Astrocyte of the hippocampus (primary cell): ENCODE data around the gene MORC2.
A peak's percentile ranks its signal among the peaks of the same experiment; 100 is the strongest.

Experiments
- DNase-seq: peaks from one replicate; pipeline ENCODE4 v3.0.0; 2011; ENCODE audit warnings: low read depth, low spot score

MORC2 gene

DNA sequence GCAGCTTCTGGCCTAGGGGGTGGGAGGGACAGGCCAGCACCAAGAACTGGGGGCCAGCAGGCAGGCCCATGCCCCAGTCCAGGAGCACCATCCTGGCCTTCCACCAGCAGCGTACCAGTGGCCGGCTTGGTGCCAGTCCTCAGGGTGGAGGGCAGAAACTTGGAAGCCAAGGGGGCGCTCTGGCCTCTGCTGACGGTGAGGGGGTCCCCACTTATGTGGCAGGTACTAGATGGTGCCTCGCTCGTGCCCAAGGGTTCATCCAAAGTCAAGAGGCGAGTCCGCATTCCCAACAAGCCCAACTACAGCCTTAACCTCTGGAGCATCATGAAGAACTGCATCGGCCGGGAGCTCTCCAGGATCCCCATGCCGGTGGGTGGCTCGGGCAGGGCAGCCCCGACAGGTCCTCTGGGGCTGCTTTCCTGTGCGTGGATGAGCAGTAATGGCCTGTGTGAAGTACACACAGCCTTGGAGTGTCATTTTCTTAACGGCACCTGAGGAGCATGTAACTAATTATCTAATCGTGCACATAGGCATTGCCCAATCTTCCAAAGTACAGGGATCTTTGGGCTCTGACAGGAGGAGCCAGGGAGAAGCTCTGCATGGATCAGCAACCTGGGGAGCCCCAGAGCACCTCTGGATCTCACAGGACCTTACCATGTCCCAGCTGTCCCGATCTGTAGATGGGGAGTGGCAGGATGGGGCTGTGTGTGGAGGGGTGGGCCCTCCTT is 79.1 kb downstream of the MORC2 start:
- no peak for DNase-seq

DNA sequence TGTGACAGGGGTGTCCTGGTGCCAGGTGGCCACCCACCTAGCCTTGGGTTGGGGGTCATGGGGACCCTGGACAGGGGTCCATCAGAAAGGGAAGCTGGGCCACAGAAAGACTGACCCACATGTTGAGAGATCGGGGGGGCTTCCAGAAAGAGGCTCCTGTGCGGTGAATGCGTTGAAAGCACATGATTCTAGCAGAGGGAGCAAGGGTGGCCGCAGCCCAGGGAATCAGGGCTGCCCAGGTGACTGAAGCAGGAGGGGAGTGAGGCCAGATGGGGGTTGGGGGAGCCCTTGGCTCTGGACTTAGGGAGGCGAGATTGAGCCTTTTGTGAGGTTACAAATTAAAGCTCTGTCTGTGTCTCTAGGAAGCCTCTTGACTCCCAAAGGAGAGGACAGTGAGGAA is 80.7 kb downstream of the MORC2 start:
- DNase-seq = no peak

DNA sequence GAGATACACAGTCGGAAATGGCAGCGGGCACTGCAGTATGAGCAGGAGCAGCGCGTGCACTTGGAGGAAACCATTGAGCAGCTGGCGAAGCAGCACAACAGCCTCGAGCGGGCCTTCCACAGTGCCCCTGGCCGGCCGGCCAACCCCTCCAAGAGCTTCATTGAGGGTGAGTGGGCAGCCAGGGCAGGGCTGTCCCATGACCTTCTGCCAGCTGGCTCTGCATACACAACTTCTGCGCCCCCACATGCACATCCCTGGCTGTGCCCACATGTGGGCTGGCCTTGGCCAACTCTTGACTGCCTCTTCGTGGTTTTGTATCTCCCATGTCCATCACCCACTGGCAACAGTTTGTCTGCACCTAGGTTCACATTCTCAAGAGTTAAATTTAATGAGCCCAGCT is 81.1 kb downstream of the MORC2 start:
- no peak for DNase-seq

GRCh38 chr22:30885591-30885990 is 83.0 kb downstream of the MORC2 start:
- DNase-seq = no peak

DNA sequence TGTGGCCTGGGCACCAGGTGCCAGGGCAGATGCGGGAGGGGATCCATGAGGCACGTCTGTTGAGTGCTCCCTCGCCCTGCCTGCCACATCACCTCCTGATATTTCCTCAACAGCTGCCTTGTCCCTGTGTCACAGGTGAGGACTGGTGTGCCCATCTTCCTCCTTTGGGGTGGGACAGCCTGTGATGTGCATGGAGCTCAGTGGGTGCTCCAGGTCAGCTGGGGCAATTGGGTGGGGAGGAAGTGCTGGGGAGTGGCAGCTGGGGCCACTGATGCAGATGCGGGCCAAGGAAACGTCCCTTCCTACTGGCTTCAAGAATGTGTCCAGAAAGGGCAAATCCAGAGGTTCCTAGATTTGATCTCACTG is 83.6 kb downstream of the MORC2 start:
- DNase-seq = no peak

DNA sequence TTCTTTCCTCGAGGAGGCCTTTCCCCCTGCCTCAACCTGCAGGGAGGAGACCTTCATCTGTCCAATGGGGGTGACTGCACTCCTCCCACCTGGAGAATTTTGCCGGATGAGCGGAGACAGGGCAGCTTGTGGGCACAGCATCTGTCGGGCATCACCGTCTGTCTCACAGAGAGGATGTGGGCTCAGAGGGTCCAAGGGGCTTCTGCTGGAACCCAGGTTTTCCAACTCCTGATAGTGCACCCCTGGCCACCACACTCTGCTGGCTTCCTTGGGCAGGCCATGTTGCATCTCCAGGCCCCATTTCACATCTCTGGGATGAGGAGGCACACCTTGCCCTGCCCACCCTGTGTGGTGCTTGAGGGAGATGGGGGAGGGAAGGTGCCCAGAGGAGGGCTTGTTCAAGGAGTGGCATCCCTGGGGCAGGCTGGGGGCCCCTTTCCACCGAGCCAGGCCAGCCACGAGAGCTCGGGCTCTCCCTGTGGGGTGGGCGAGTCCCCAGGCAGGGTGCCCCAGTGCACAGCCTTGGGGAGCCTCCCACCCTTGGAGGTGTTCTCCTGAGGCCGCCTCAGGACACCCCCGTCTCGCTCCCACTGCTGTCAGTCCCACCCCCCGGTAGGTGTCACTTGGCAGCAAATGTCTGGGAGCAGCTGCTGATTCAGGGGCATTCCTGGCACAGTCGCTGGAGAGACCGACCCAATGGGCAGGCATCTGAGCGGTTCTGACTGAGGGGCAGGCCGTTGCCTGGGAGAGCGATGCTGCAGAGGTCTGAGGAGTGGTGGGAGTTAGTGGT is 84.2 kb downstream of the MORC2 start:
- no peak for DNase-seq

DNA sequence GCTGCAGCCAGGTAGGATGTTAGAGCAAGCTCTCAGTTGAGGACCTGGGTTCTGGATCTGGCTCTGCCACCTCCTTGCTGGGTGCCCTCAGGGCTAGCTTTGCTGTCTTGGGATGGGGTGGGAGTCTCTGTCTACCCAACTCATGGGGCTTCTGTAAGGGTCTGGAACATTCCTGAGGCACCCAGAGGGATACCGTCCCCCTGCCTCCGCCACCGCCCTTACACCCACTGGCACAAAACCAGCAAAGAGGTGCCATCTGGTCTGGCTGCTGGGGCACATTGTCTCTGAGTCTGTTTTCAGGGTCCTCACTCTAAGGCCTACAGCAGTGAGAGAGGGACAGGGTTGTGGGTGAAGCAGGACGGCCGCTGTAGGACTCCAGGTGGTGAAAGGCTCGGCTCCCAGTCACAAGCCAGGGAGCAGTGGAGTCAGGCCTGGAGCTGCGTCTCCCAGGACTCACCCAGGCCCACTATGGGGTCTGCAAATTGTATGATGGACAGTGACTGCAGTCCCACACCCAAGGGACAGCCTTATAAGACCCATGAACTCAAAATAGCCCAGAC is 84.9 kb downstream of the MORC2 start:
- DNase-seq = no peak

- DNase-seq = no peak
Observed at GRCh38 chr22:30882974-30883533, 85.5 kb downstream of the MORC2 start.

- DNase-seq = no peak
Observed at GRCh38 chr22:30882184-30882717, 86.3 kb downstream of the MORC2 start.

GRCh38 chr22:30881361-30882183 is 87.0 kb downstream of the MORC2 start:
- no peak for DNase-seq

DNA sequence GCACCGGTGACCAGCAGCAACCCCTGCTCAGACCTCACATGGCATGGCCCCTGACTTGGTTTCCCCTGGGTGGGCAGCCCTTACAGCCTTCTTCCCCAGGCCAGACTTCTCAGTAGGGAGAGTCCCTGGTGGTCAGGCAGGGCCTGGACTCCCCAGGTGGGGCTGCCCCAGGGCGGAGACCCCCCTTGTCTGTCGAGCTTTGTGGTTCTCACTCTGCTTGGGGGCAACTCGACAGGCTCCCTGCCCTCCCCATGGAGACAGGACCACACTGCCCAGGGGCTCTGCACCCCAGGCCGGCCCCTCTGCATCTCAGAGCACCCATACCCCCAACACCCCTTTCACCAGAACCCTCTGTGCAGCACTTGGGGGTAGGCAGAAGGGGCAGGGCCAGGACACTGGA is 87.7 kb downstream of the MORC2 start:
- DNase-seq = no peak

GRCh38 chr22:30880181-30880601 is 88.4 kb downstream of the MORC2 start:
- no peak for DNase-seq

GRCh38 chr22:30879415-30879797 is 89.2 kb downstream of the MORC2 start:
- no peak for DNase-seq

- no peak for DNase-seq
Observed at GRCh38 chr22:30878516-30879414, 89.8 kb downstream of the MORC2 start.

DNA sequence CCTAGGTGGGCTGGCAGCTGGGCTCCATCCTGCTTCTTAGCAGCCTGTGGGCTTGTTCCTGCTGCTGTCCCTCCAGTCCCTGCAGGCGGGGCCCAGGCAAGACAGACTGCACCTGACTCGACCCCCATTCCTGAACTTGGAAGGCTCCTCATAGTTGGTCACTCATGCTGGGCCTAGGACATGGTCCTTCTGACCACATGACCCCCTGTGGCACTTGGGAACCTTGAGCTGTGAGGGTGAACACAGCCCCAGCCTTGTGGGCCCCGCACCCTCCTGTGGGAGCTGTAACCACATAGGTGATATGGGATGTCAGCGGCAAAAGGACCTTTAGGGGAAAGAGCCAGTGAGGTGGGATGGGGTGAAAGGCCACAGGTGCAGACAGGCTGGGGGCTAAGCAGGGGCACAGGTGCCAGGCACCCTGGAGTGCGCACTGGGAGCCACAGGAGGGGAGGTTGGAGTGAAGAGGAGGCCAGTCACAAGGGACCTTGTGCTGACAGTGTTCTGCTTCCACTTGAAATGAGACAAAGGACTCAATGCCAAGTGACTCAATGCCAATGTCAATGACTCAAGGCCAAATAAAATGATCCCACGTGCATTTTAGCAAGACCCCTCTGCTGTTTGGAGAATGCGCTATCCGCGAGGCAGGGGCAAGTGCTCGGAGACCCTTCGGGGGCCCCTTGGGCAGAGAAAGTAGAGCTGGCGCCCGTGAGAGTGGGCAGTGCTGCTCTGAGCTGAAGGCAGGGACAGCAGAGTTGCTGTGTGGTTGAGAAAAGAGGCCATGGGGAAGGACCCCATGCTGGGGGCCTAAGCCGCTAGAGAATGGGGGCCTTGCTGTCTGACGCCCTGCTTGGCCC is 90.7 kb downstream of the MORC2 start:
- no peak for DNase-seq

- DNase-seq = peak; percentile 63
Observed at GRCh38 chr22:30876915-30877553, 91.5 kb downstream of the MORC2 start.

DNA sequence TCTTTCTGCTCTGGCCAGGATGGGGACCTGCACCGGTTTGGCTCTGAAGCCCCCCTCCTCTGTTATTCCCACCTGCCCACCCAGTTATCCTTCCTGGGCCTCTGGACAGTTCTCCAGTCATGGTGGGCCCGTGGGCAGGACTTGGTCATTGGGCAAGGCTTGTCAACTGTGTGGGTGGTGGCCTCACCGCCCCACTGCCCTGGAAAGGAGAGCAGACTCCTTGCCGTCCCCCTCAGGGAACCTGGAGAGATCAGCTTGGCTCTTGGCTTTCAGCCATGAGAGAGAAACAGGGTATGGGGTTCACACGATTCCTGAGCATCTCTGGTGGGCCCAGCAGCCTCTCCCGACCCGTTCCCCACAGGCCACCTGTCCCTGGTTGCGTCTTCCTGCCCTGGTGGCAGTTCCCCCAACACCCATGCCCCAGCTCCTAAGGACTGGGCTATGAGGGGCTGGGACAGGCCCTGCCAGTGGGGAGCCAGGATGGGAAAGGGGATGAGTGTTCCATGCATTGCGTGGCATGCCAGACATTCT is 92.3 kb downstream of the MORC2 start:
- DNase-seq = no peak

DNA sequence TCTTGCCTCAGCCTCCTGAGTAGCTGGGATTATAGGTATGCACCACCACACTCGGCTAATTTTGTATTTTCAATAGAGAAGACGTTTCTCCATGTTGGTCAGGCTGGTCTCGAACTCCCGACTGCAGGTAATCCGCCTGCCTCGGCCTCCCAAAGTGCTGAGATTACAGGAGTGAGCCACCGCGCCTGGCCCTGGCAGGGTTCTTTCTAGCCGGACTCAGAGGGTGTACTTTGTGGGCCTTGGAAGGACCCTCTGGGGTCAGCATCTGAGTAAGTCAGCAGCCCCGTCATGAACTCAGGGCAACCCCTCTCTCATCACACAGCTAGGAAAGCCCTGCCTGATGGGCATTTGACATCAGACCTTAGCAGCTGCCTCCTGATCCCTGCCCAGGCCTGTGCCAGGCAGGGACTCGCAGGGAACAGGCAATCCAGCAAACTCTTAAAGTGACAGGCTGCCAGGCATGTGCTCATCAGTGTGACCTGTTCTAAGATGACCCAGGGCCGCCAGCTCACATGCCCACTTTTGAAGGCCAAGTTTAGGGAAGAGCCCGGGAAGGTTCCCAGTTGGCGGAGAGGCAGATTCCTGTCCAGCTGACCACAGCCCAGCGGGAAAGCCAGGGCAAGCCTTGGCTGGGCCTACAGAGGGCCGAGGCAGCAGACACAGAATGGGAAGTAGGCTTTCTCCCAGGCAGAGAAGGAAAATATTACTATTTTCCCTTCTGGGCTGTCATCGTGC is 92.9 kb downstream of the MORC2 start:
- DNase-seq = peak; percentile 24
